ENCODE data around the gene SEC31B. TPM values are rescaled to one million over a fixed set of nuclear protein-coding genes. Genes with fewer than 3 reads are reported as not detected.

The SEC31B gene
- total RNA-seq, 1 donor from 2014 or later = 42.3 TPM

GRCh38 chr10:100506596-100507356 is 12.9 kb downstream of the SEC31B start:
- H3K27ac Mint-ChIP-seq = peak overlapping the region; percentile 88
- H3K4me3 Mint-ChIP-seq = peak overlapping the region; percentile 77
- peaks cover 93% of the 10 kb centered on the region for H3K4me1 Mint-ChIP-seq (ENCODE audit: low read depth)
- H3K9me3 Mint-ChIP-seq = no peaks in the 10 kb centered on the region
- H3K36me3 Mint-ChIP-seq (ENCODE audit: low read depth) = peaks cover 38% of the 10 kb centered on the region
- no peaks in the 10 kb centered on the region for H3K27me3 Mint-ChIP-seq (ENCODE audit: insufficient read depth)
- intact Hi-C loops (cut with micrococcal nuclease) = loop anchor here (5.0 kb wide), 3 partner anchors 239 to 659 kb away; partner anchors contain the start of genes CWF19L1 and ERLIN1
- DNase-seq (ENCODE audit: low spot score) = peak; percentile 16

GRCh38 chr10:100505164-100505563 is 14.5 kb downstream of the SEC31B start:
- peak overlapping the region; percentile 77 for H3K4me3 Mint-ChIP-seq
- no peaks in the 10 kb centered on the region for H3K9me3 Mint-ChIP-seq
- peak overlapping the region; percentile 88 for H3K27ac Mint-ChIP-seq
- no peak for DNase-seq (ENCODE audit: low spot score)
- no peaks in the 10 kb centered on the region for H3K27me3 Mint-ChIP-seq (ENCODE audit: insufficient read depth)
- intact Hi-C loops (cut with micrococcal nuclease) = loop anchor here (5.0 kb wide), 3 partner anchors 238 to 658 kb away; partner anchors contain the start of genes CWF19L1 and ERLIN1
- H3K36me3 Mint-ChIP-seq (ENCODE audit: low read depth) = peaks cover 45% of the 10 kb centered on the region
- H3K4me1 Mint-ChIP-seq (ENCODE audit: low read depth) = peaks cover 86% of the 10 kb centered on the region

GRCh38 chr10:100504096-100504495 is 15.6 kb downstream of the SEC31B start:
- peaks cover 86% of the 10 kb centered on the region for H3K4me1 Mint-ChIP-seq (ENCODE audit: low read depth)
- no peaks in the 10 kb centered on the region for H3K9me3 Mint-ChIP-seq
- intact Hi-C loops (cut with micrococcal nuclease) = no loop called here
- H3K27me3 Mint-ChIP-seq (ENCODE audit: insufficient read depth) = no peaks in the 10 kb centered on the region
- no peak overlapping the region for H3K4me3 Mint-ChIP-seq
- no peak for DNase-seq (ENCODE audit: low spot score)
- H3K36me3 Mint-ChIP-seq (ENCODE audit: low read depth) = peaks cover 53% of the 10 kb centered on the region
- H3K27ac Mint-ChIP-seq = no peak overlapping the region

GRCh38 chr10:100502926-100503494 is 16.7 kb downstream of the SEC31B start:
- H3K9me3 Mint-ChIP-seq = no peaks in the 10 kb centered on the region
- H3K4me3 Mint-ChIP-seq = no peak overlapping the region
- intact Hi-C loops (cut with micrococcal nuclease) = no loop called here
- H3K4me1 Mint-ChIP-seq (ENCODE audit: low read depth) = peaks cover 86% of the 10 kb centered on the region
- DNase-seq (ENCODE audit: low spot score) = no peak
- no peaks in the 10 kb centered on the region for H3K27me3 Mint-ChIP-seq (ENCODE audit: insufficient read depth)
- H3K36me3 Mint-ChIP-seq (ENCODE audit: low read depth) = peaks cover 60% of the 10 kb centered on the region
- peak overlapping the region; percentile 54 for H3K27ac Mint-ChIP-seq

- Mint-ChIP-seq H3K9me3 (no peaks in the 10 kb centered on the region), H3K4me3 (no peak overlapping the region), H3K27me3 (ENCODE audit: insufficient read depth) (no peaks in the 10 kb centered on the region), H3K27ac (peak overlapping the region; percentile 21), H3K36me3 (ENCODE audit: low read depth) (peaks cover 65% of the 10 kb centered on the region), H3K4me1 (ENCODE audit: low read depth) (peaks cover 84% of the 10 kb centered on the region)
- DNase-seq (ENCODE audit: low spot score) = no peak
- intact Hi-C loops (cut with micrococcal nuclease) = no loop called here
These were observed 18.2 kb downstream of the SEC31B start for GRCh38 chr10:100501423-100501822.

GRCh38 chr10:100498059-100498458 is 21.6 kb downstream of the SEC31B start:
- intact Hi-C loops (cut with micrococcal nuclease) = loop anchor here (1.0 kb wide), 1 partner anchor 10 kb away; no protein-coding TSS in a partner anchor
- H3K27ac Mint-ChIP-seq = peak overlapping the region; percentile 64
- H3K27me3 Mint-ChIP-seq (ENCODE audit: insufficient read depth) = no peaks in the 10 kb centered on the region
- peak overlapping the region; percentile 19 for H3K4me3 Mint-ChIP-seq
- H3K4me1 Mint-ChIP-seq (ENCODE audit: low read depth) = peaks cover 85% of the 10 kb centered on the region
- DNase-seq (ENCODE audit: low spot score) = no peak
- no peaks in the 10 kb centered on the region for H3K9me3 Mint-ChIP-seq
- H3K36me3 Mint-ChIP-seq (ENCODE audit: low read depth) = peaks cover 70% of the 10 kb centered on the region

- DNase-seq (ENCODE audit: low spot score) = no peak
- intact Hi-C loops (cut with micrococcal nuclease) = no loop called here
- Mint-ChIP-seq H3K4me1 (ENCODE audit: low read depth) (peaks cover 72% of the 10 kb centered on the region), H3K36me3 (ENCODE audit: low read depth) (peaks cover 61% of the 10 kb centered on the region), H3K9me3 (no peaks in the 10 kb centered on the region), H3K27me3 (ENCODE audit: insufficient read depth) (no peaks in the 10 kb centered on the region), H3K4me3 (no peak overlapping the region), H3K27ac (peak overlapping the region; percentile 49)
These were observed 23.1 kb downstream of the SEC31B start for GRCh38 chr10:100496567-100496966.

- peaks cover 50% of the 10 kb centered on the region for H3K4me1 Mint-ChIP-seq (ENCODE audit: low read depth)
- no peak overlapping the region for H3K4me3 Mint-ChIP-seq
- peak overlapping the region; percentile 47 for H3K27ac Mint-ChIP-seq
- intact Hi-C loops (cut with micrococcal nuclease) = no loop called here
- no peaks in the 10 kb centered on the region for H3K9me3 Mint-ChIP-seq
- peaks cover 61% of the 10 kb centered on the region for H3K36me3 Mint-ChIP-seq (ENCODE audit: low read depth)
- no peaks in the 10 kb centered on the region for H3K27me3 Mint-ChIP-seq (ENCODE audit: insufficient read depth)
- no peak for DNase-seq (ENCODE audit: low spot score)
These were observed 29.1 kb downstream of the SEC31B start for GRCh38 chr10:100490531-100490930.

GRCh38 chr10:100489396-100489795 is 30.3 kb downstream of the SEC31B start:
- Mint-ChIP-seq H3K9me3 (no peaks in the 10 kb centered on the region), H3K4me1 (ENCODE audit: low read depth) (peaks cover 47% of the 10 kb centered on the region), H3K36me3 (ENCODE audit: low read depth) (peaks cover 57% of the 10 kb centered on the region), H3K27ac (peak overlapping the region; percentile 20), H3K27me3 (ENCODE audit: insufficient read depth) (no peaks in the 10 kb centered on the region), H3K4me3 (no peak overlapping the region)
- DNase-seq (ENCODE audit: low spot score) = no peak
- intact Hi-C loops (cut with micrococcal nuclease) = no loop called here

GRCh38 chr10:100487529-100487928 is 32.1 kb downstream of the SEC31B start:
- H3K36me3 Mint-ChIP-seq (ENCODE audit: low read depth) = peaks cover 51% of the 10 kb centered on the region
- no peaks in the 10 kb centered on the region for H3K9me3 Mint-ChIP-seq
- intact Hi-C loops (cut with micrococcal nuclease) = no loop called here
- no peak overlapping the region for H3K27ac Mint-ChIP-seq
- no peak overlapping the region for H3K4me3 Mint-ChIP-seq
- no peaks in the 10 kb centered on the region for H3K27me3 Mint-ChIP-seq (ENCODE audit: insufficient read depth)
- H3K4me1 Mint-ChIP-seq (ENCODE audit: low read depth) = peaks cover 52% of the 10 kb centered on the region
- no peak for DNase-seq (ENCODE audit: low spot score)

- Mint-ChIP-seq H3K27me3 (ENCODE audit: insufficient read depth) (no peaks in the 10 kb centered on the region), H3K4me3 (no peak overlapping the region), H3K27ac (no peak overlapping the region), H3K4me1 (ENCODE audit: low read depth) (peaks cover 59% of the 10 kb centered on the region), H3K9me3 (no peaks in the 10 kb centered on the region), H3K36me3 (ENCODE audit: low read depth) (peaks cover 47% of the 10 kb centered on the region)
- intact Hi-C loops (cut with micrococcal nuclease) = no loop called here
- no peak for DNase-seq (ENCODE audit: low spot score)
These were observed 33.7 kb downstream of the SEC31B start for GRCh38 chr10:100485801-100486495.

GRCh38 chr10:100485366-100485765 is 34.3 kb downstream of the SEC31B start:
- DNase-seq (ENCODE audit: low spot score) = no peak
- H3K36me3 Mint-ChIP-seq (ENCODE audit: low read depth) = peaks cover 43% of the 10 kb centered on the region

More at GRCh38 chr10:100485366-100485765, 34.3 kb downstream of the SEC31B start:
- no peak overlapping the region for H3K4me3 Mint-ChIP-seq
- H3K27ac Mint-ChIP-seq = no peak overlapping the region
- peaks cover 54% of the 10 kb centered on the region for H3K4me1 Mint-ChIP-seq (ENCODE audit: low read depth)
- intact Hi-C loops (cut with micrococcal nuclease) = no loop called here
- H3K27me3 Mint-ChIP-seq (ENCODE audit: insufficient read depth) = no peaks in the 10 kb centered on the region
- H3K9me3 Mint-ChIP-seq = no peaks in the 10 kb centered on the region

All from activated T-helper 1 cell treated with anti-CD3 and anti-CD28 coated beads, Interleukin-12 subunit alpha, Interleukin-12 subunit beta, Interleukin-2, Interleukin-4 antibody, amounts not matched to agents 30 ng/mL and 10 ng/mL and 1 ng/mL, durations not matched to agents 14 hours and 24 hours and 36 hours (primary cell).